ENCODE measurements around the gene ARHGEF38. TPM values are rescaled to one million over a fixed set of nuclear protein-coding genes. Genes with fewer than 3 reads are reported as not detected.

Gene ARHGEF38
- total RNA-seq, 1 donor from 2014 or later = not detected

Other genes starting within 250 kb of the ARHGEF38 start
- 81.6 TPM for gene PPA2, start 78.6 kb upstream of the ARHGEF38 start, total RNA-seq
- gene INTS12, start 156.1 kb downstream of the ARHGEF38 start, total RNA-seq = 19.3 TPM
- gene GSTCD, start 156.2 kb downstream of the ARHGEF38 start, total RNA-seq = 4.8 TPM